ENCODE measurements around the gene AMMECR1. TPM values are rescaled to one million over a fixed set of nuclear protein-coding genes. Genes with fewer than 3 reads are reported as not detected.

Gene AMMECR1
- total and polyA plus RNA-seq, 2 of the 4 experiments (the other 2 are of a cell fraction): 7.0 to 11.3 TPM

GRCh38 chrX:110213183-110213582 lies 104.7 kb downstream of the AMMECR1 start:
- Histone ChIP-seq H3K14ac (replicated peaks; ENCODE audit: low read depth, low read length) (no peak overlapping the region), H3K9ac (ENCODE audit: low read depth, low read length) (no peak overlapping the region), H4K91ac (ENCODE audit: insufficient read depth, low read depth, low read length) (no peak overlapping the region), H4K8ac (ENCODE audit: low read depth in 2 of 2, low read length in 2 of 2) (no peak overlapping the region), H3K9me3 (ENCODE audit: control insufficient read depth, insufficient read depth, low read length) (no peaks in the 10 kb centered on the region), H3K56ac (ENCODE audit: extremely low read depth, insufficient read depth, low read length) (no peak overlapping the region), H3K4me1 (ENCODE audit: control insufficient read depth, insufficient read depth, low read length) (peaks cover 7% of the 10 kb centered on the region), H2AK5ac (ENCODE audit: low read depth, low read length) (no peak overlapping the region), H3K23ac (ENCODE audit: low read depth, low read length) (no peak overlapping the region), H2BK15ac (ENCODE audit: low read depth, low read length) (no peak overlapping the region), H4K5ac (ENCODE audit: low read depth, low read length) (no peak overlapping the region), H3K27me3 (ENCODE audit: control insufficient read depth, insufficient read depth, low read length) (no peaks in the 10 kb centered on the region), H3K9me1 (ENCODE audit: insufficient read depth, low read length) (no peaks in the 10 kb centered on the region), H2AK9ac (replicated peaks; ENCODE audit: low read depth, low read length, poor library complexity) (no peak overlapping the region), H3K18ac (ENCODE audit: low read depth, low read length) (no peak overlapping the region), H3K4me3 (ENCODE audit: insufficient read depth, low read depth, low read length) (no peak overlapping the region), H3K36me3 (ENCODE audit: control insufficient read depth, insufficient read depth, low read length) (no peaks in the 10 kb centered on the region), H3K27ac (ENCODE audit: insufficient read depth, low read length) (no peak overlapping the region), H4K20me1 (ENCODE audit: insufficient read depth, low read length) (no peaks in the 10 kb centered on the region), H2BK120ac (ENCODE audit: low read depth, low read length) (no peak overlapping the region; the same call in 1 of the 2 replicates), H3K4me2 (ENCODE audit: low read depth, low read length) (no peak overlapping the region), H2BK20ac (ENCODE audit: low read depth, low read length) (no peak overlapping the region), H3K79me1 (ENCODE audit: low read depth in 1 of 2, low read length in 2 of 2) (peaks cover 6 to 10% of the 10 kb centered on the region in 2 experiments; a peak in 3 of 4 replicates), H3K4ac (ENCODE audit: low read depth, low read length) (no peak overlapping the region), H2BK5ac (ENCODE audit: low read depth, low read length, poor library complexity, severe bottlenecking) (no peak overlapping the region), H2AFZ (replicated peaks; ENCODE audit: low read length, poor library complexity) (no peak overlapping the region)
- ATAC-seq (ENCODE audit: low read depth) (no peak), DNase-seq (no peak)
- intact Hi-C loops (cut with micrococcal nuclease): no loop called here
- no peak for TF ChIP-seq CHD1 (IDR thresholded peaks at IDR 0.05; ENCODE audit: low read depth, low read length)
- no peak for TF ChIP-seq POLR2A (IDR thresholded peaks at IDR 0.05; ENCODE audit: low read depth, low read length)
- no peak for TF ChIP-seq CEBPB (IDR thresholded peaks at IDR 0.05; ENCODE audit: low read depth, low read length)
- no peak for TF ChIP-seq CTCF (conservative IDR thresholded peaks at IDR 0.05; ENCODE audit: low read depth, low read length)
- dilution Hi-C loops (cut with HindIII; ENCODE audit: low sequenced_read_pairs, unreplicated experiment): no loop called here
- BruUV-seq (replicated peaks): no TSS peak
- ChIA-PET CTCF (no interaction called here), POLR2A (ENCODE audit: unreplicated experiment) (no interaction called here)
- no CpG with 5 or more reads among the region's 1 CpG for WGBS, 2 experiments (ENCODE audit: extremely low coverage in 2 of 2, insufficient read length in 1 of 2)
- in situ Hi-C loops (cut with MboI; ENCODE audit: low sequenced_read_pairs): no loop called here
